ENCODE results near the gene POLDIP3.

DNA sequence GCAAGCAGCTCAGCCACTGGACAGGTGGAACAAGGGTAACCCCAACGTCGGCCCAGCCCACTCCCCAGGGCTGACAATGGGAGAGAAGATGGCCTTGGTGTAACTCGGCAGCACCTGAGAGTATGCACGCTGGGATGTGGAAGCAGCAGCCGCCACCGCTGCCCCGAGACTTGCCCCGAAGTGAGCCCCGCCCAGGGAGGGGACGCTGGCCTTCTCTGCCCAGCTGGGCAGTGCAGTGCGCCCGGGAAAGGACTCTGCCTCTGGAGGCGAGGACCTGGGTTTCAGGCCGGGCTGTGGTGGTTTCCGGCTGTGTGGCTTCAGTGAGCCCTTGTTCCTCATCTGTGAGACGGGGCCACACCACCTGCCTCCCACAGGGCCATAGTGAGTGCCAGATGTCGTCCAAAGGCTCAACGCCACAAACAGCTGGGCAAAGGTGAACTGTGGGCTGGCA, 8.6 kb upstream of the POLDIP3 start:
- TF ChIP-seq GATA2 (IDR thresholded peaks at IDR 0.05; ENCODE audit: low read depth, low read length) = no peak
- TF ChIP-seq GATA3 (IDR thresholded peaks at IDR 0.05; ENCODE audit: low read depth, low read length) = no peak

All from SH-SY5Y (cell line).